Measurements from ENCODE around the gene YPEL1. TPM values are rescaled to one million over a fixed set of nuclear protein-coding genes. Genes with fewer than 3 reads are reported as not detected.
"Not testable (repeated sequence)": the region's sequence is repeated elsewhere in the genome, so short reads cannot be mapped to it uniquely, and the experiment has no call there.

The YPEL1 gene
- total RNA-seq, 2 donors from 2014 or later, result 14.2 to 19.0 TPM

DNA sequence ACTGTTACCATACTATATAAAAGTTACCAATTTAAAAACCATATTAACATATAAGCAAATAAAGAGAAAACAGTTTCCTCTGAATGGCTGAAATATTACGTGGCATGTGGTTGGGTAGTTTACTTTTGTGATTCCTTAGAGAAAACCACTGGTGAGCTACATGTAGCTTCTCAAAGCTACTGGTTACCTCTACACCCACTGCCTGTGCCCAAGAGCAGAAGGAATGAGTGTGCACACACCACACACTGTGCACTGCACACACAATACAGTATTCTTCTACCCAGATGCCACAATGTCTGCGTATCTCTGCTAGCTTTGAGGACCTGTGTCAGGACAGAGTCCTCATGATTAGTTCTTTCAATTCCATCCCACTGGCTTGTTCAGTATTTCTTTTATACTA is 25.5 kb upstream of the YPEL1 start:
- Mint-ChIP-seq H3K36me3 (peaks cover 20% of the 10 kb centered on the region), H3K27ac (peak overlapping the region; percentile 90 to 93), H3K27me3 (no peaks in the 10 kb centered on the region), H3K4me1 (ENCODE audit: low read depth in 2 of 2) (peaks cover 78 to 88% of the 10 kb centered on the region in 2 donors), H3K9me3 (no peaks in the 10 kb centered on the region), H3K4me3 (peak overlapping the region; percentile 78)
- no peak for DNase-seq (ENCODE audit: low spot score)
- peak; percentile 44 to 77 for ATAC-seq

DNA sequence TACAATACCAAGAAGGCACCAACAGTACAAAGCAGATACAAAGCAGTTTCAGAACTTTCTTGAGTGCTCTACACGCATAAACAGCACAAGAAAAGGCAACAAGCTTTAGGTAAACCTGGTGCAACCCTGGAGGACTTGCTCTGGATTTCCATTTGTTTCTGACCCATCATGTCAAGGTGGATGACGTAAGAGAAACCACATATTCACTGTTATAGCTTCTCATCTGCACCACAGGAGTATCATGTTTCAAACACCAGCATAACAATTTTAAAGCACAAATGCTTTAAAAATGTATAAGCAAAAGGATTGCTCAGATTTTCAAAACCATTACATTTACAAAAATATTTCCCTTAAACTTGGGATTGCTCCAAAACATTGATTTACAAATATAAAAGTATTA is 25.0 kb upstream of the YPEL1 start:
- no peaks in the 10 kb centered on the region for H3K27me3 Mint-ChIP-seq
- H3K27ac Mint-ChIP-seq, result peak overlapping the region; percentile 90 to 93
- ATAC-seq, result no peak
- H3K9me3 Mint-ChIP-seq, result no peaks in the 10 kb centered on the region
- peak overlapping the region; percentile 78 for H3K4me3 Mint-ChIP-seq
- H3K36me3 Mint-ChIP-seq, result peaks cover 20% of the 10 kb centered on the region
- H3K4me1 Mint-ChIP-seq (ENCODE audit: low read depth in 2 of 2), result peaks cover 78 to 88% of the 10 kb centered on the region in 2 donors
- no peak for DNase-seq (ENCODE audit: low spot score)

DNA sequence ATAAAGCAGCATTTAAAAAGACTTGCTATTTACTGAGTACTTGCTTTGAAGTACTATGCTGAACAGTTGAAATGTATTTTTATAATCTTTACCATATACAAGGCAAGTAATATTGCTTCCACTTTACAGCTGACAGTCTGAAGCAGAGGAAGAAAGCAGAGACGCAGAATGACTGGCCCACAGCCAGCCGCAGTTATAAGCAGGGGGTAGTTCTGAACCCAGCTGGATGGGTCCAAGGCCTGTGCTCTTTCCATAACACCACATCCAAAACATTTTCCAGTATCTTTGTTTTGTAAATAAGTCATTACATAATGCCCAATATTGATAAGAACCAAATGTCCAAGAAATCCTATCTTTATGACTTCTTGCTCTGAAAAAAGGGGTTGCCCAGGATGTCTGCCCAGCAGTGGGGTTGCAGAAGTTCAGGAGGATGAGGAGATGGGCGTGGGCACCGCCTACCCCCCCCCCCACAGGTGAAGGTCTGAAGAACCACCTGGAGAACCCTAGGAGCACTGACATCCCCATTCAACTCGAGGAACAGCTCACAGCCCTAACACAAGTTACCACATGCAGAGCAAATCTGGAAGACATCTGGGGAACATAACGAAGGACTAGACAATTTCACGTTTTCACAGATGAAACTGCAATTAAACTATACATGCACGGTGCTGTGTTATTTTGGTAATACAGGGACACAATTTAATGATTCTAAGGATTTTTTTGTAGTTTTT is 24.2 kb upstream of the YPEL1 start:
- DNase-seq (ENCODE audit: low spot score) (no peak), ATAC-seq (no peak)
- H3K4me1 Mint-ChIP-seq (ENCODE audit: low read depth in 2 of 2), result peaks cover 74 to 80% of the 10 kb centered on the region in 2 donors
- peak overlapping the region; percentile 90 to 93 for H3K27ac Mint-ChIP-seq
- H3K4me3 Mint-ChIP-seq, result peak overlapping the region; percentile 69
- H3K9me3 Mint-ChIP-seq, result no peaks in the 10 kb centered on the region
- H3K27me3 Mint-ChIP-seq, result no peaks in the 10 kb centered on the region
- H3K36me3 Mint-ChIP-seq, result peaks cover 20% of the 10 kb centered on the region

DNA sequence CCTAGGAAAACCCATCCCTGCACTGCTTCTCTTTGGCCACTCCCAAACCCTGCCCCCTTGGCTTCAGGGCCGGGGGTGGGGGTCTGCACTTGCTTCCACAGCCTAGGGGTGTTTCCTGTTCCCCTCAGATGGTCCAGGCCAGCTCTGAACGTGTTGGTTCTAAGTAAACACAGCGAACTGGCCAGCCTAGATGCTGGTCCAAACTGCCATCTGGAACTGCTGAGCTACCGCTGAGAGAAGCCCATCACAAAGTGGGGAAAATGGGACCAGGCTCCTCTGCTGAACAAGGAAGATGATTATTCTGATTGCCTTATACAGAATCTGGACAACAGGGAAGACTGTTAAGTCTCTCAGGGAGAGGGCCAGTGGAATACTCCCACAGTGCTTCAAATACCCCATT is 23.5 kb upstream of the YPEL1 start:
- peaks cover 15% of the 10 kb centered on the region for H3K36me3 Mint-ChIP-seq

DNA sequence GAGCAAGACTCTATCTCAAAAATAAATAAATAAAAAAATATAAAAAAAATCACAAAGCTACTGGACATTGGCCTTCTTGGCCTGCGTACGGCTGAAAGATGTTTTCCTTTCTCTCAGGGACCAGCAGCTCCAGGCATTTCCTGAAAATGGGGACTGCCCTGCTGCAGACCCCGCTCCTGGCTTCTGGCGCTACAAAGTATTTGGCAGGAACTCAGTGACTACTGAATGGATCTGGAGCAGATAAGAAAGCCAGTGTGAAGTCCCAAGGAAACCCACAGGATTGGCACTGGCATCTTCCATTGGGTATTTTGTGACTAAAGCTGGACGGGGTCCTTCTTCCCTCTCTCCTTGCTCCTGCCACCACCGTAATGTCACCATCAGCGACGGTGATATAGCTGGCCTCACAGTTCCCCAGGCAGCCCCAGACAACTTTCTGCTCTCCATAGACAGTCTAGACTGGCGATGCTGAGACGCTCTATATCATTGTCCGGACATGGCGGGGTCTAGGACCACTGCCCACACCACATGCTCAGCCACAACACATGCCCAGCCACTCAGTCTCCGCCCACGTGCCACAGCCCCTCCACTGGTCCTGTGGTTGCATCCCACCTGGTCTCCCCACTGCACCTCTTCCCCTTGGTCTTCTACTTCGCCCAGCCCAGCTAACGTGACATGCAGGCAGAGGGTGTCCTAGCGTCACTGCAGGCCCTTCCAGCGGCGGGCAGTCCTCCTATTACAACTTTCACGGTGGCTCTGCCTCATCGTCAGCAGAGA is 22.7 kb upstream of the YPEL1 start:
- Mint-ChIP-seq H3K4me1 (ENCODE audit: low read depth in 2 of 2) (peaks cover 69 to 71% of the 10 kb centered on the region in 2 donors), H3K9me3 (no peaks in the 10 kb centered on the region), H3K27me3 (no peaks in the 10 kb centered on the region), H3K27ac (peak overlapping the region; percentile 90 to 93), H3K36me3 (peaks cover 9% of the 10 kb centered on the region), H3K4me3 (no peak overlapping the region)
- DNase-seq (ENCODE audit: low spot score) (no peak), ATAC-seq (no peak)

More for the DNA sequence above, 23.5 kb upstream of the YPEL1 start:
- H3K4me1 Mint-ChIP-seq (ENCODE audit: low read depth in 2 of 2), result peaks cover 74 to 78% of the 10 kb centered on the region in 2 donors
- H3K9me3 Mint-ChIP-seq, result no peaks in the 10 kb centered on the region
- H3K4me3 Mint-ChIP-seq, result peak overlapping the region; percentile 69
- peak overlapping the region; percentile 90 to 93 for H3K27ac Mint-ChIP-seq
- ATAC-seq (no peak), DNase-seq (ENCODE audit: low spot score) (no peak)
- no peaks in the 10 kb centered on the region for H3K27me3 Mint-ChIP-seq

DNA sequence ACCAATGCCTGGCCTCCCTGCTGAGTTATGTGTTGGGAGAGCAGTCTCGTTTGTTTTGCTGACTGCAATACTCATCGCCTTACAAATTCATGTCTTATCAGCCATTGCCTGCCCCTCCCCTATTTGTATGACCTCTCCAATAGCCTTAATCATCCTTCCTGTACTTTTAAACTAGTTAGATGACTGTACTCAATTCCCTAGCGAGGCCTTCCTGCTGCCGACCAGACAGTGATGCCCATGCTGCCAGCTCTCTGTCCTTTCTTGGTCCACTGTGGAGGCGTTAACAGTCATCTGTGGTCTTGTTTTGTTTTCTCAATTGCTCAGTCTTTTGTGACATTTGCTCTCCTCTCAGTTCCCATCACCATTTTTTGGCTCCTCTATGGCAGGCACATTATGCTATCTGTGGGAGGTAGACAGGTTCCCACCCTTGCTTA is 20.3 kb upstream of the YPEL1 start:
- Mint-ChIP-seq H3K4me3 (peak overlapping the region; percentile 1), H3K27ac (peak overlapping the region; percentile 7 to 72), H3K9me3 (no peaks in the 10 kb centered on the region), H3K36me3 (peaks cover 6% of the 10 kb centered on the region), H3K4me1 (ENCODE audit: low read depth in 2 of 2) (peaks cover 55 to 61% of the 10 kb centered on the region in 2 donors), H3K27me3 (no peaks in the 10 kb centered on the region)
- peak in 1 of 2 donors; percentile 66 for ATAC-seq
- no peak for DNase-seq (ENCODE audit: low spot score)

DNA sequence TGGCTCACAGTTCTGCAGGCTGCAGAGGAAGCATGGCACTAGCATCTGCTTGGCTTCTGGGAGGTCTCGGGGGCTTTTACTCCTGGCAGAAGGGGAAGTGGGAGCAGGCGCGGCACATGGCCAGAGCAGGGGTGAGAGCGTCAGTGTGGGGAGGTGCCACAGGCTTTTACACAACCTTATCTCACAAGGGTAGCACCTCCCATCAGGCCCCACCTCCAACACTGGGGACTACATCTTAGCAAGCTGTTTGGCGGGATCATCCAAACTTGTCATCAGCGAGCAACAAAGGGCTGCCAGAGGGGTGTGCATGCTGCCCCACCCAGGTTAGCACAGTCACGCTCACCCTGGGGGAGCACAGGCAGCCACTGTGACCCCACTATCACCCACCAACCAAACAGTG is 18.9 kb upstream of the YPEL1 start:
- DNase-seq (ENCODE audit: low spot score), result no peak
- H3K36me3 Mint-ChIP-seq, result peaks cover 6% of the 10 kb centered on the region
- H3K4me3 Mint-ChIP-seq, result no peak overlapping the region
- no peaks in the 10 kb centered on the region for H3K27me3 Mint-ChIP-seq
- peaks cover 43 to 56% of the 10 kb centered on the region in 2 donors for H3K4me1 Mint-ChIP-seq (ENCODE audit: low read depth in 2 of 2)
- H3K27ac Mint-ChIP-seq, result peak overlapping the region in 1 of 2 donors; percentile 58
- ATAC-seq, result peak in 1 of 2 donors; percentile 65
- H3K9me3 Mint-ChIP-seq, result no peaks in the 10 kb centered on the region

DNA sequence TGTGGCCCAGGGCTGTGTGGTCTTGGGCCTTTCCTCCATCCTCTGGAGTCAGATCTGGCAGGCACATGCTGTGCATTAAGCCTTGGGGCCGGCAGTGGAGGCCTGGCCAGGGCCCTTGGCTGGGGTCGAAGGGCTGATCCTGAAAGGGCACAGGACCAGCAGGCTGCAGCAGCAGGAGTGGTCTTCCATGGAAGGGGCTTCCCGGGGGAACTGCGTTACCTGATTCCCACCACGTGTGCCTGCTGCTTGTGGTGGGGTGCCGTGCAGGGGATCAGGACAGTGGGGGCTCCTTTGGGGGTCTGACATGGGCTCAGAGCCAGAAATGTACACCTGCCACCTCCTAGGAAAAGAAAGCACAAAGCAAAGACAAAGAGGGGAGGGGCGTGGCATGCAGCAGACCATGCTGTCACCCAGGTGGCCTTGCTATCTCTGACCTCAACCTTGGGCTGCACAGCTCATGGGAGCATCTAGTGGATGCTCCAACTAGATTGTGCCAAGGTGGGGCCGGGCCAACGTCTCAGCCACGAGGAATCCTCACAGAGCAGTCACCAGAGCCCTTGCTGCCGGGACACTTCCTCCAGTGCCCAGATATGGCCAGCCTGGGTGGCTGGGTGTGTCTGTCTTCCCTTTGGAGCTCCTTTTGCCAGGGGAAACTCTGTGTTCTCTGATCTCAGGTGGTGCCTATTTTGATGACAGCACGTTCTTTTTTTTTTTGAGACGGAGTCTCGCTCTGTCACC is 17.9 kb upstream of the YPEL1 start:
- DNase-seq (ENCODE audit: low spot score), result no peak
- Mint-ChIP-seq H3K36me3 (peaks cover 6% of the 10 kb centered on the region), H3K4me1 (ENCODE audit: low read depth in 2 of 2) (peaks cover 33 to 46% of the 10 kb centered on the region in 2 donors), H3K4me3 (no peak overlapping the region), H3K27ac (peak overlapping the region in 1 of 2 donors; percentile 73), H3K9me3 (no peaks in the 10 kb centered on the region), H3K27me3 (no peaks in the 10 kb centered on the region)
- ATAC-seq, result peak in 1 of 2 donors; percentile 14

DNA sequence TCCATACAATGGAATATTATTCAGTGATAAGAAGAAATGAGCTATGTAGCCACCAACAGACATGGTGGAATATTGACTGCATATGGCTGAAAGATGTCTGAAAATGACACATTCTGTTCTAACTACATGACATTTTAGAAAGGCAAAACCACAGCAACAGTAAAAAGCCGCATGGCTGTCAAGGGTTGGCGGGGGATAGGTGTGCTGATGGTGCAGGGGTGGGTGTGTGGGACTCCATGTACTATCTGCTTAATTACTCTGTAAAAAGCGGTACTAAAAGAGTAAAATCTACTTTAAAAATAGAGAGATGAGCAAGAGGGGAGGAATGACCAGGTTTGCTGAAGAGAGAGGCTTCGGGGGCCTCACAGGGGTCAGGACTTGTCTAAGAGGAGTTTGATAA is 16.7 kb upstream of the YPEL1 start:
- H3K27me3 Mint-ChIP-seq, result no peaks in the 10 kb centered on the region
- peaks cover 4% of the 10 kb centered on the region for H3K36me3 Mint-ChIP-seq
- H3K4me1 Mint-ChIP-seq (ENCODE audit: low read depth in 2 of 2), result peaks cover 29 to 42% of the 10 kb centered on the region in 2 donors

DNA sequence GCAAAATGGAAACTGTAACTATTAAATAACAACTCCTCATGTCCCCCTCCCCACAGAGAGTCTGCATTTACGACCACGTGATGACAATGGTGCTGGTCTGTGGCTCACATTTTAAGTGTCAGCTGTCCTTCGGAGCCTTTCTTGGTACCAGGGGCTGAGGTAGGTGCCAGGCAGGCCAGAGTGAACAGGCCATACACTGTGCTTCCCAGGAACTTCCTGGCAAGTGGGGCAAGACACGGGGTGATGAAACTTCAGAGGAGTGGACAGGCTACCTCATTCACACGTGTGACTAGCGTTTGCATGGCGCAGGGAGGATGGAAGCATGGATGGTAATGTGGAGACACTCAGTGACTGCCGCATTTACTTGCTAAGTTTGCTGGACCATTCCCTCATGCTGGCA is 10.4 kb upstream of the YPEL1 start:
- Mint-ChIP-seq H3K9me3 (no peaks in the 10 kb centered on the region), H3K4me3 (no peak overlapping the region), H3K36me3 (no peaks in the 10 kb centered on the region), H3K27me3 (no peaks in the 10 kb centered on the region), H3K27ac (no peak overlapping the region), H3K4me1 (ENCODE audit: low read depth in 2 of 2) (peaks cover 0 to 8% of the 10 kb centered on the region in 2 donors)
- DNase-seq (ENCODE audit: low spot score) (no peak), ATAC-seq (no peak)

More for the DNA sequence above, 16.7 kb upstream of the YPEL1 start:
- peak overlapping the region; percentile 58 to 73 for H3K27ac Mint-ChIP-seq
- DNase-seq (ENCODE audit: low spot score) (no peak), ATAC-seq (no peak)
- no peak overlapping the region for H3K4me3 Mint-ChIP-seq
- H3K9me3 Mint-ChIP-seq, result no peaks in the 10 kb centered on the region

DNA sequence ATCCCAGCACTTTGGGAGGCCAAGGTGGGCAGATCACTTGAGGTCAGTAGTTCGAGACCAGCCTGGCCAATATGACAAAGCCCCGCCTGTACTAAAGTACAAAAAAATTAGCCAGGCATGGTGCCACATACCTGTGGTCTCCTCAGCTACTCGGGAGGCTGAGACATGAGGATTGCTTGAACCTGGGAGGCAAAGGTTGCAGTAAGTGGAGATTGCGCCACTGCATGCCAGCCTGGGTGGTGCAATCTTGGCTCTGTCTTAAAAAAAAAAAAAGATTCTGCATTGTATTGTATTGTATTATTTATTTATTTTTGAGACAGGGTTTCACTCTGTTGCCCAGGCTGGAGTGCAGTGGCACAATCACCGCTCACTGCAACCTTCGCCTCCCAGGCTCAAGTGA is 9.3 kb upstream of the YPEL1 start:
- H3K4me1 Mint-ChIP-seq (ENCODE audit: low read depth in 2 of 2); ATAC-seq; H3K9me3 Mint-ChIP-seq; H3K27ac Mint-ChIP-seq; H3K4me3 Mint-ChIP-seq; H3K36me3 Mint-ChIP-seq; H3K27me3 Mint-ChIP-seq; DNase-seq (ENCODE audit: low spot score): not testable (repeated sequence)

DNA sequence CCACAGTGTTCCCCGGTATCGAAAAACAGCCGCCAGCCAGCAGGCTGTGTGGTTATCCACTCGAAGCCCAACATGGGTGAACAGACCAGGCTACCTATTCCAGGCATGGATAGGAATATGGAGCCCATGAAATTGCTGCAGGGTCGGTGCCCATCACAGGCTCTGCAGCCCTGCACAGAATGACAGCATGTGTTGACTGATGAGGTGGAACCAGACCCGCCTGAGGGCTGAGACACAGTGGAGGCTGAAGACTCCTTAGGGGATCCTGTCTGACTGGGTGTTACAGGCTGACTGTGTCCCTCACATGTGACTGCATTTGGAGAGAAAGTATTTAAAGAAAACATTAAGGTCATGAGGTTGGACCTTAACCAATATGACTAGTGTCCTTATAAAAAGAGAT is 6.2 kb upstream of the YPEL1 start:
- Mint-ChIP-seq H3K4me3 (no peak overlapping the region), H3K9me3 (no peaks in the 10 kb centered on the region), H3K36me3 (no peaks in the 10 kb centered on the region), H3K27me3 (no peaks in the 10 kb centered on the region), H3K27ac (peak overlapping the region; percentile 16 to 56), H3K4me1 (ENCODE audit: low read depth in 2 of 2) (peaks cover 22 to 30% of the 10 kb centered on the region in 2 donors)
- ATAC-seq (peak in 1 of 2 donors; percentile 38), DNase-seq (ENCODE audit: low spot score) (no peak)

DNA sequence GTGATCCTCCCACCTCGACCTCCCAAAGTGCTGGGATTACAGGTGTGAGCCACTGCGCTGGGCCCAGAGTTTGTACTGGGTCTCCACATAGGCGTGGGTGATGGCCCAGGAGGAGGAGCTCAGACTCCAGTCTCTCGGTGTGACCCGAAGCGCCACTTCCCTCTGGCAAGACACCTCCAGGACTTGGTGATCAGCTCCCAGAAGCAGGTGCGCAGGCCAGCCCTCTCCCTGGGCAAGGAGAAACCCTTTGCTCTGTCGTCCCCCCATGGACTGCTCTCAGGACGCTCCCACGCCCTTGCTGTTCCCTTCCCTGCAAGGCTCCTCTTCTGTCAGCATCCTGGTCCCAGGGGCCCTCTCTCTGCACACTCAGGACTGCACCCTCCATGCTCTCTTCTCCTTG is 5.5 kb upstream of the YPEL1 start:
- no peak for ATAC-seq
- no peak overlapping the region for H3K4me3 Mint-ChIP-seq
- H3K36me3 Mint-ChIP-seq, result no peaks in the 10 kb centered on the region

More for the DNA sequence above, 5.5 kb upstream of the YPEL1 start:
- DNase-seq (ENCODE audit: low spot score), result no peak
- Mint-ChIP-seq H3K27ac (peak overlapping the region; percentile 16 to 56), H3K4me1 (ENCODE audit: low read depth in 2 of 2) (peaks cover 22 to 30% of the 10 kb centered on the region in 2 donors), H3K9me3 (no peaks in the 10 kb centered on the region), H3K27me3 (no peaks in the 10 kb centered on the region)
